ENCODE results near the gene FAM222A.

DNA sequence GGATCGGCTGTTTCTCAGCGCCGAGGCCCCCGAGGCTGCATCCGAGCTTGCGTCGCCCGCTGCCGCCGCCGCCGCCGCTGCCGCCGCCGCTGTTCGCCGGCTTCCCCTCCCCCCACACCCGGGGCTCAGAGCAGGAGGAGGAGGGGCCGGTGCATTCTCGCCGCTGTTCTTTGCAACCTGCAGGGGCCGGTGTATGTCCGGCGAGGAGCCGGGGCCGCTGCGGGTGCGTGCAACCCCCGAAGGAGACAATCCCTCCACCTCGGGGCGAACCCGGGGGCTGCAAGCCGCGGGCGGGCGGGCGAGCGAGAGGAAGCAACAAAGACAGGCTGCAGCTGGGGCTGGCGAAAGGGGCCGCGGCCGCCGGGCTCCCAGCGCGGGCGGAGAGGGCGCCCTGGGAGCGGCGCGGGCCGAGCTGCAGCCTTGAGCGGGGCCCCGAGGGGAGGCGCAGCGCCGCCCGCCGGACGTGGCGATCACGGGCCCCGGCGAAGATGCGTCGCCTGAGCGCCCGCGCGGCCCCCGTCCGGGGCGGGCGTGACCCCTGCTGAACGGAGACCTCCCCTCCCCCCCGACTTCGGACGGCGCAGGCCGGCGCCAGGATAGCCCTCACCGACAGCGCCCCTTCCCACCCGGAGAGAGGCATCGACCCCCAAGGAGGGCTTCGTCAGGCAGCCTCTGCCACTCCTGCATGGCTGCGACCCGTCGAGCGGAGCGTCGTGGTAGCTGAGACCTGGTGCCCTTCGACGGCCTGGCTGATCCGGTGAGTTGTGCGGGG is 702 bp downstream of the FAM222A start:
- TF ChIP-seq EZH2 (IDR thresholded peaks at IDR 0.05) (no peak), POLR2AphosphoS5 (IDR thresholded peaks at IDR 0.05; ENCODE audit: borderline replicate concordance, low read depth, low read length) (no peak)
